ENCODE measurements around the gene TTBK2. TPM values are rescaled to one million over a fixed set of nuclear protein-coding genes. Genes with fewer than 3 reads are reported as not detected.

TTBK2 gene
- polyA plus RNA-seq, 1 of the 3 experiments (the other 2 are of a cell fraction): 4.5 TPM

DNA sequence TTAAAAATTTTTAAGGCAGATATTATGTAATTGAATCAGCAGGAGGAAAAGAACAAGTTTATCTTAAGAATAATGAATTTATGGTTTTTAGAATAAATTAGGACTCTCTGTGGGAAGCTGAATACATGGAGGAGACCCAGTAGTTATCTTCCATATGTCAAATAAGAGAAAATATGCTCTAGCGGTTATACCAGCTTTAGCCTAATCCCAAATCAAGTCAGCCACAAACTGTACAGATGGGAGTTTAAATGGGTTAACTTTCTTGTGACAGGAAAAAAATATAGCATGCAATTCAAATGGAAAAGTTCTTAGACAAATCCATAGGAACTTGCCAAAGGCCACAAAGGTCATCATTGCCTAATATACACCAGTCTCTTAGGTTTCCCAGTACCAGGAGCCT is 84.3 kb downstream of the TTBK2 start:
- Histone ChIP-seq H3K9me3 (no peaks in the 10 kb centered on the region), H3K4me1 (ENCODE audit: control insufficient read depth in 1 of 2, insufficient read depth in 2 of 2, low read depth in 1 of 2, low read length in 1 of 2) (no peaks in the 10 kb centered on the region), H3K4me2 (no peak overlapping the region), H3K36me3 (replicated peaks in 1 of 2; ENCODE audit: control insufficient read depth in 1 of 2, insufficient read depth in 2 of 2, low read length in 1 of 2) (no peaks in the 10 kb centered on the region), H3K27me3 (ENCODE audit: insufficient read depth) (no peaks in the 10 kb centered on the region), H3K4me3 (ENCODE audit: low read depth in 2 of 2, low read length in 1 of 2) (no peak overlapping the region), H3K9me2 (no peaks in the 10 kb centered on the region), H3F3A (replicated peaks; ENCODE audit: insufficient read depth) (peaks cover 6% of the 10 kb centered on the region), H3K27ac (ENCODE audit: low read depth in 2 of 2, low read length in 1 of 2) (no peak overlapping the region), H3K9ac (no peak overlapping the region), H4K20me1 (ENCODE audit: insufficient read depth) (no peaks in the 10 kb centered on the region), H2AFZ (ENCODE audit: low read depth) (no peak overlapping the region), H3K79me2 (ENCODE audit: insufficient read depth) (no peaks in the 10 kb centered on the region)
- TF ChIP-seq, protein P1, sequence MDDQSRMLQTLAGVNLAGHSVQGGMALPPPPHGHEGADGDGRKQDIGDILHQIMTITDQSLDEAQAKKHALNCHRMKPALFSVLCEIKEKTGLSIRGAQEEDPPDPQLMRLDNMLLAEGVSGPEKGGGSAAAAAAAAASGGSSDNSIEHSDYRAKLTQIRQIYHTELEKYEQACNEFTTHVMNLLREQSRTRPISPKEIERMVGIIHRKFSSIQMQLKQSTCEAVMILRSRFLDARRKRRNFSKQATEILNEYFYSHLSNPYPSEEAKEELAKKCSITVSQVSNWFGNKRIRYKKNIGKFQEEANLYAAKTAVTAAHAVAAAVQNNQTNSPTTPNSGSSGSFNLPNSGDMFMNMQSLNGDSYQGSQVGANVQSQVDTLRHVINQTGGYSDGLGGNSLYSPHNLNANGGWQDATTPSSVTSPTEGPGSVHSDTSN (IDR thresholded peaks at IDR 0.05): no peak
- TF ChIP-seq, protein P2, sequence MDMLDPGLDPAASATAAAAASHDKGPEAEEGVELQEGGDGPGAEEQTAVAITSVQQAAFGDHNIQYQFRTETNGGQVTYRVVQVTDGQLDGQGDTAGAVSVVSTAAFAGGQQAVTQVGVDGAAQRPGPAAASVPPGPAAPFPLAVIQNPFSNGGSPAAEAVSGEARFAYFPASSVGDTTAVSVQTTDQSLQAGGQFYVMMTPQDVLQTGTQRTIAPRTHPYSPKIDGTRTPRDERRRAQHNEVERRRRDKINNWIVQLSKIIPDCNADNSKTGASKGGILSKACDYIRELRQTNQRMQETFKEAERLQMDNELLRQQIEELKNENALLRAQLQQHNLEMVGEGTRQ (IDR thresholded peaks at IDR 0.05; ENCODE audit: borderline replicate concordance, low read depth, low read length): no peak
- TF ChIP-seq RFX5 (IDR thresholded peaks at IDR 0.05; ENCODE audit: low read length): no peak
- no peak for TF ChIP-seq SMC3 (IDR thresholded peaks at IDR 0.05; ENCODE audit: low read depth, low read length)
- no peak for TF ChIP-seq FOXM1 (IDR thresholded peaks at IDR 0.05; ENCODE audit: low read depth)
- no peak for TF ChIP-seq MXI1 (IDR thresholded peaks at IDR 0.05; ENCODE audit: low read depth, low read length)
- no peak for TF ChIP-seq TCF12 (IDR thresholded peaks at IDR 0.05)
- TF ChIP-seq RCOR1 (IDR thresholded peaks at IDR 0.05; ENCODE audit: low read length): no peak
- no peak for TF ChIP-seq JUND (IDR thresholded peaks at IDR 0.05)
- TF ChIP-seq TEAD4 (IDR thresholded peaks at IDR 0.05; ENCODE audit: borderline replicate concordance, insufficient read depth): no peak
- no peak for TF ChIP-seq FOSL2 (IDR thresholded peaks at IDR 0.05; ENCODE audit: borderline replicate concordance, low read depth)
- TF ChIP-seq, protein P3, sequence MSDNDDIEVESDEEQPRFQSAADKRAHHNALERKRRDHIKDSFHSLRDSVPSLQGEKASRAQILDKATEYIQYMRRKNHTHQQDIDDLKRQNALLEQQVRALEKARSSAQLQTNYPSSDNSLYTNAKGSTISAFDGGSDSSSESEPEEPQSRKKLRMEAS (IDR thresholded peaks at IDR 0.05; ENCODE audit: low read depth): no peak
- TF ChIP-seq, protein P4, sequence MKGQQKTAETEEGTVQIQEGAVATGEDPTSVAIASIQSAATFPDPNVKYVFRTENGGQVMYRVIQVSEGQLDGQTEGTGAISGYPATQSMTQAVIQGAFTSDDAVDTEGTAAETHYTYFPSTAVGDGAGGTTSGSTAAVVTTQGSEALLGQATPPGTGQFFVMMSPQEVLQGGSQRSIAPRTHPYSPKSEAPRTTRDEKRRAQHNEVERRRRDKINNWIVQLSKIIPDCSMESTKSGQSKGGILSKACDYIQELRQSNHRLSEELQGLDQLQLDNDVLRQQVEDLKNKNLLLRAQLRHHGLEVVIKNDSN (IDR thresholded peaks at IDR 0.05; ENCODE audit: borderline replicate concordance, low read depth): no peak
- no peak for TF ChIP-seq RAD21 (IDR thresholded peaks at IDR 0.05; ENCODE audit: low read length)
- TF ChIP-seq, protein P5, sequence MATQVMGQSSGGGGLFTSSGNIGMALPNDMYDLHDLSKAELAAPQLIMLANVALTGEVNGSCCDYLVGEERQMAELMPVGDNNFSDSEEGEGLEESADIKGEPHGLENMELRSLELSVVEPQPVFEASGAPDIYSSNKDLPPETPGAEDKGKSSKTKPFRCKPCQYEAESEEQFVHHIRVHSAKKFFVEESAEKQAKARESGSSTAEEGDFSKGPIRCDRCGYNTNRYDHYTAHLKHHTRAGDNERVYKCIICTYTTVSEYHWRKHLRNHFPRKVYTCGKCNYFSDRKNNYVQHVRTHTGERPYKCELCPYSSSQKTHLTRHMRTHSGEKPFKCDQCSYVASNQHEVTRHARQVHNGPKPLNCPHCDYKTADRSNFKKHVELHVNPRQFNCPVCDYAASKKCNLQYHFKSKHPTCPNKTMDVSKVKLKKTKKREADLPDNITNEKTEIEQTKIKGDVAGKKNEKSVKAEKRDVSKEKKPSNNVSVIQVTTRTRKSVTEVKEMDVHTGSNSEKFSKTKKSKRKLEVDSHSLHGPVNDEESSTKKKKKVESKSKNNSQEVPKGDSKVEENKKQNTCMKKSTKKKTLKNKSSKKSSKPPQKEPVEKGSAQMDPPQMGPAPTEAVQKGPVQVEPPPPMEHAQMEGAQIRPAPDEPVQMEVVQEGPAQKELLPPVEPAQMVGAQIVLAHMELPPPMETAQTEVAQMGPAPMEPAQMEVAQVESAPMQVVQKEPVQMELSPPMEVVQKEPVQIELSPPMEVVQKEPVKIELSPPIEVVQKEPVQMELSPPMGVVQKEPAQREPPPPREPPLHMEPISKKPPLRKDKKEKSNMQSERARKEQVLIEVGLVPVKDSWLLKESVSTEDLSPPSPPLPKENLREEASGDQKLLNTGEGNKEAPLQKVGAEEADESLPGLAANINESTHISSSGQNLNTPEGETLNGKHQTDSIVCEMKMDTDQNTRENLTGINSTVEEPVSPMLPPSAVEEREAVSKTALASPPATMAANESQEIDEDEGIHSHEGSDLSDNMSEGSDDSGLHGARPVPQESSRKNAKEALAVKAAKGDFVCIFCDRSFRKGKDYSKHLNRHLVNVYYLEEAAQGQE (IDR thresholded peaks at IDR 0.05; ENCODE audit: low read depth, low read length): no peak
- TF ChIP-seq, protein P6, sequence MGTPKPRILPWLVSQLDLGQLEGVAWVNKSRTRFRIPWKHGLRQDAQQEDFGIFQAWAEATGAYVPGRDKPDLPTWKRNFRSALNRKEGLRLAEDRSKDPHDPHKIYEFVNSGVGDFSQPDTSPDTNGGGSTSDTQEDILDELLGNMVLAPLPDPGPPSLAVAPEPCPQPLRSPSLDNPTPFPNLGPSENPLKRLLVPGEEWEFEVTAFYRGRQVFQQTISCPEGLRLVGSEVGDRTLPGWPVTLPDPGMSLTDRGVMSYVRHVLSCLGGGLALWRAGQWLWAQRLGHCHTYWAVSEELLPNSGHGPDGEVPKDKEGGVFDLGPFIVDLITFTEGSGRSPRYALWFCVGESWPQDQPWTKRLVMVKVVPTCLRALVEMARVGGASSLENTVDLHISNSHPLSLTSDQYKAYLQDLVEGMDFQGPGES (IDR thresholded peaks at IDR 0.05; ENCODE audit: low read depth, low read length): no peak
- TF ChIP-seq CHD2 (IDR thresholded peaks at IDR 0.05; ENCODE audit: low read length, partially characterized antibody): no peak
- no peak for TF ChIP-seq TAF1 (IDR thresholded peaks at IDR 0.05; ENCODE audit: borderline replicate concordance, low read depth, low read length)
- no peak for TF ChIP-seq POLR2AphosphoS5 (IDR thresholded peaks at IDR 0.05; ENCODE audit: low read depth, low read length)
- POLR2A ChIA-PET: no interaction called here
- DNase-seq: no peak
- CTCF ChIA-PET: no interaction called here
- WGBS (ENCODE audit: low lambda C conversion rate): 95% methylated on average over 1 of the region's 1 CpG

All from SK-N-SH (cell line).